Measurements from ENCODE around the gene DCST2. TPM values are rescaled to one million over a fixed set of nuclear protein-coding genes. Genes with fewer than 3 reads are reported as not detected.
"Not testable (repeated sequence)": the region's sequence is repeated elsewhere in the genome, so short reads cannot be mapped to it uniquely, and the experiment has no call there.

DCST2 gene
- total RNA-seq, 1 experiment from 2014 or later, result 0.18 TPM

DNA sequence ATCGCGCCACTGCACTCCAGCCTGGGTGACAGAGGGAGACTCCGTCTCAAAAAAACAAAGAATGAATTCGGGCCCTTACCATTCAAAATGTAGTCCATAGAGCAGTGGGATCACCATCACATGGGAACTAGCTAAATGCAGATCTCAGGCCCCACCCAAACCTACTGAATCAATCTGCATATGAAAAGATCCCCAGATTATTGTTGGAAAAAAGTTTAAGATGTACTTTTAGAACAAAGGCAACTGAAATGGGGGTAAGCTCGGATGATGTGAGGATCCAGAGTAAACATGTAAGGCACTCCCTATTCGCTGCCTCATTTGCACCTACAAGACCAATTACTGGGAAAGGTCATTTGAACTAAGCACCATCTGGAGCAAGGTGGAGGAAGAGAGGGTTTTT lies 51.2 kb downstream of the DCST2 start:
- no peaks in the 10 kb centered on the region for H3K9me3 ChIP-seq (ENCODE audit: low read length)
- ChIA-PET CTCF (no interaction called here), POLR2A (ENCODE audit: unreplicated experiment) (interaction anchor here (0.6 kb wide), 1 partner anchor 27 kb away, joined by 6 read pairs; the partner anchor contains the start of gene PBXIP1)
- H3F3A ChIP-seq (ENCODE audit: low read length, unreplicated experiment), result peaks cover 6% of the 10 kb centered on the region
- TF ChIP-seq, protein P1, sequence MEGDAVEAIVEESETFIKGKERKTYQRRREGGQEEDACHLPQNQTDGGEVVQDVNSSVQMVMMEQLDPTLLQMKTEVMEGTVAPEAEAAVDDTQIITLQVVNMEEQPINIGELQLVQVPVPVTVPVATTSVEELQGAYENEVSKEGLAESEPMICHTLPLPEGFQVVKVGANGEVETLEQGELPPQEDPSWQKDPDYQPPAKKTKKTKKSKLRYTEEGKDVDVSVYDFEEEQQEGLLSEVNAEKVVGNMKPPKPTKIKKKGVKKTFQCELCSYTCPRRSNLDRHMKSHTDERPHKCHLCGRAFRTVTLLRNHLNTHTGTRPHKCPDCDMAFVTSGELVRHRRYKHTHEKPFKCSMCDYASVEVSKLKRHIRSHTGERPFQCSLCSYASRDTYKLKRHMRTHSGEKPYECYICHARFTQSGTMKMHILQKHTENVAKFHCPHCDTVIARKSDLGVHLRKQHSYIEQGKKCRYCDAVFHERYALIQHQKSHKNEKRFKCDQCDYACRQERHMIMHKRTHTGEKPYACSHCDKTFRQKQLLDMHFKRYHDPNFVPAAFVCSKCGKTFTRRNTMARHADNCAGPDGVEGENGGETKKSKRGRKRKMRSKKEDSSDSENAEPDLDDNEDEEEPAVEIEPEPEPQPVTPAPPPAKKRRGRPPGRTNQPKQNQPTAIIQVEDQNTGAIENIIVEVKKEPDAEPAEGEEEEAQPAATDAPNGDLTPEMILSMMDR (conservative IDR thresholded peaks at IDR 0.05; ENCODE audit: low read depth, low read length), result no peak
- TF ChIP-seq EZH2phosphoT487 (IDR thresholded peaks at IDR 0.05; ENCODE audit: borderline replicate concordance, low read length) (no peak), EZH2 (IDR thresholded peaks at IDR 0.05; ENCODE audit: low read length, unreplicated experiment) (no peak)
- no peaks in the 10 kb centered on the region for H3K27me3 ChIP-seq (ENCODE audit: low read length)
- no peaks in the 10 kb centered on the region for H3K9me2 ChIP-seq (replicated peaks; ENCODE audit: low read length)
- H3K27ac ChIP-seq (ENCODE audit: low read length), result peak overlapping the region; percentile 47
- peaks cover 10% of the 10 kb centered on the region for H3K4me1 ChIP-seq (ENCODE audit: insufficient read depth, low read length)
- ATAC-seq, result no peak
- H3K36me3 ChIP-seq (ENCODE audit: low read depth, low read length), result peaks cover 31% of the 10 kb centered on the region
- peaks cover 66% of the 10 kb centered on the region for H3K79me2 ChIP-seq (ENCODE audit: low read length)
- peak overlapping the region; percentile 90 for H2AFZ ChIP-seq (ENCODE audit: low read length)
- peak overlapping the region; percentile 43 for H3K4me3 ChIP-seq (ENCODE audit: low read length)
- no peak for DNase-seq
- intact Hi-C loops (cut with micrococcal nuclease), result loop anchor here (10.0 kb wide), 1 partner anchor 582 kb away; the partner anchor contains the start of gene ASH1L
- peaks cover 3% of the 10 kb centered on the region; the same call in 1 of the 2 replicates for H4K20me1 ChIP-seq (ENCODE audit: low read length)
- BruUV-seq (replicated peaks), result no TSS peak
- H3K4me2 ChIP-seq (ENCODE audit: low read length), result peak overlapping the region; percentile 81
- peak overlapping the region; percentile 56 for H3K9ac ChIP-seq (ENCODE audit: low read length)

DNA sequence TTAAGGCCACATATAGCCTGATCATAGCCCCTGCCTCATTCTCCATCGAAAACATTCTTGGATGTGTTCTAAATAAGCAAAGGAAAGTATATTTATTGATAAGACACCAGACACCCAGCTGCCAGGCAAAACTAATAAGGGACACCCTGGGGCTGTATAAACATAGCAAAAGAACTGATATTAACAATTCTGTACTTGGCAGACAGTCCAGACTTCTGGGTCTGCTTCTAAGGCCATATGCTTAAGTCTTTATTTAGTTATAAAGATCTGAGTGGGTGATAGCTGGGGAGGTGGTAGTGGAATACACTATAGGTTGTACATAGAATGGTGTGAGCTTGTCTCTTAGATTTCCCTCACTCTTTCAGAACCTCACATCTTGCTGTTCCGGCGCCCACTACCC lies 55.2 kb downstream of the DCST2 start:
- peaks cover 53% of the 10 kb centered on the region for H3K79me2 ChIP-seq (ENCODE audit: low read length)
- peaks cover 26% of the 10 kb centered on the region for H3K36me3 ChIP-seq (ENCODE audit: low read depth, low read length)
- peaks cover 13% of the 10 kb centered on the region; the same call in 1 of the 2 replicates for H4K20me1 ChIP-seq (ENCODE audit: low read length)
- peaks cover 27% of the 10 kb centered on the region for H3K4me1 ChIP-seq (ENCODE audit: insufficient read depth, low read length)
- intact Hi-C loops (cut with micrococcal nuclease), result no loop called here
- H3K27ac ChIP-seq (ENCODE audit: low read length), result no peak overlapping the region
- ATAC-seq, result no peak
- CTCF ChIA-PET, result no interaction called here
- no peak overlapping the region for H2AFZ ChIP-seq (ENCODE audit: low read length)
- no peaks in the 10 kb centered on the region for H3K27me3 ChIP-seq (ENCODE audit: low read length)
- H3K4me2 ChIP-seq (ENCODE audit: low read length), result no peak overlapping the region
- POLR2A ChIA-PET (ENCODE audit: unreplicated experiment), result no interaction called here
- no peaks in the 10 kb centered on the region for H3K9me3 ChIP-seq (ENCODE audit: low read length)
- H3K9me2 ChIP-seq (replicated peaks; ENCODE audit: low read length), result no peaks in the 10 kb centered on the region
- TF ChIP-seq EZH2 (IDR thresholded peaks at IDR 0.05; ENCODE audit: low read length, unreplicated experiment), result no peak
- TF ChIP-seq, protein P1 (conservative IDR thresholded peaks at IDR 0.05; ENCODE audit: low read depth, low read length), result no peak
- TF ChIP-seq EZH2phosphoT487 (IDR thresholded peaks at IDR 0.05; ENCODE audit: borderline replicate concordance, low read length), result no peak
- BruUV-seq (replicated peaks), result no TSS peak
- no peak for DNase-seq
- H3F3A ChIP-seq (ENCODE audit: low read length, unreplicated experiment), result peaks cover 6% of the 10 kb centered on the region
- H3K9ac ChIP-seq (ENCODE audit: low read length), result no peak overlapping the region
- H3K4me3 ChIP-seq (ENCODE audit: low read length), result no peak overlapping the region

DNA sequence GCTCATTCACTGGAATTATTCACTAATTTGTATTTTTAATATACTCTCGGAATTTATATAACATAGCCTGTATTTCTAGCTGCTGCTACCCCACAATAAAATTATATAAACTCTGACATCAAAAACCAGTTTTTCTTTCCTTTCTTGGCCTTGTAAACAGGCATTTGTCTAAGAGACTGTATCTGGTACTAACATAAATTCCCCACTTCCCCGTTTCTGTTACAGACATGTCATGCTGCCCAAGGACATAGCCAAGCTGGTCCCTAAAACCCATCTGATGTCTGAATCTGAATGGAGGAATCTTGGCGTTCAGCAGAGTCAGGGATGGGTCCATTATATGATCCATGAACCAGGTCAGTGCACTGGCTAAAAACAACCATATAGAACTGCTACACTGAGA lies 55.8 kb downstream of the DCST2 start:
- Histone ChIP-seq H3K4me1 (ENCODE audit: insufficient read depth, low read length) (peaks cover 32% of the 10 kb centered on the region), H3K4me3 (ENCODE audit: low read length) (0 out of 2 replicates have a peak overlapping the region, but pooled peaks have one; percentile 80), H3K36me3 (ENCODE audit: low read depth, low read length) (peaks cover 26% of the 10 kb centered on the region), H3K4me2 (ENCODE audit: low read length) (peak overlapping the region; percentile 41; the same call in 1 of the 2 replicates), H3F3A (ENCODE audit: low read length, unreplicated experiment) (peaks cover 10% of the 10 kb centered on the region), H3K79me2 (ENCODE audit: low read length) (peaks cover 51% of the 10 kb centered on the region), H4K20me1 (ENCODE audit: low read length) (peaks cover 13% of the 10 kb centered on the region; the same call in 1 of the 2 replicates)
- H3K9ac ChIP-seq (ENCODE audit: low read length); H2AFZ ChIP-seq (ENCODE audit: low read length); POLR2A ChIA-PET (ENCODE audit: unreplicated experiment); H3K9me3 ChIP-seq (ENCODE audit: low read length); intact Hi-C loops (cut with micrococcal nuclease); ATAC-seq; H3K27me3 ChIP-seq (ENCODE audit: low read length); H3K27ac ChIP-seq (ENCODE audit: low read length); DNase-seq; BruUV-seq (replicated peaks); CTCF ChIA-PET; H3K9me2 ChIP-seq (replicated peaks; ENCODE audit: low read length): not testable (repeated sequence)

Data from PC-3 (cell line).